SIG-M5 treated with dmso at 0.1 percent for 504 hours (cell line): Measurements from ENCODE around the gene POT1.

ENCODE experiments used
- DNase-seq: peaks from one replicate; lab custom pipeline; 2025; ENCODE audit not compliant: unreplicated experiment; lab: John Stamatoyannopoulos, UW

The POT1 gene

DNA sequence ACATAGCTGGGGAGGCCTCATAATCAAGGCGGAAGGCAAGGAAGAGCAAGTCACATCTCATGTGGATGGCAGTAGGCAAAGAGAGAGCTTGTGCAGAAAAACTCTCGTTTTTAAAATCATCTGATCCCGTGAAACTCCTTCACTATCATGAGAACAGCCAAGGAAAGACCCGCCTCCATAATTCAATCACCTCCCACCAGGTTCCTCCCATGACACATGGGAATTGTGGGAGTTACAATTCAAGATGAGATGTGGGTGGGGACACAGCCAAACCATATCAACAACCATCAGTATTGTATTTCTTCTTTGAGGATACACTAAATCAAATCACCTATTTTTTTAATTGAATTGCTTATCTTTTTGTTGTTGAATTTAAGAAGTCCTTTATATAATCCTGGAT lies 16.7 kb downstream of the POT1 start:
- no peak for DNase-seq

DNA sequence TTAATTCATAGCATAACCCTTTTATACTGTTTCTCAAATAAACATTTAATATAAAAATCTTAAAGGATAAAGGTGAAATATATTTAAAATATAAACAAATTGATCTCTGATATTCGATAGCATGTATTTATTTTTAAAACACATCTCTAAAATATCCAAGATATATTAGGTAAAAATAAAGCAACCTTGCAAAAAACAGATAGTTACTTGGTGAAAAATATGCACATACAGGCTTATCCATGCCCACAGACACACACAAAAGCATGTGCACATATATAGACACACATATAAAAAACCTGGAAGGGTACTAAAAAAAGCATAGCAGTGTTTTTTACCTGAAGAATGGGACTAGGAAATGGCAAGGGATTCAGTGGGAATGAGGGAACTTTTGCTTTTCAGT lies 19.8 kb downstream of the POT1 start:
- no peak for DNase-seq

DNA sequence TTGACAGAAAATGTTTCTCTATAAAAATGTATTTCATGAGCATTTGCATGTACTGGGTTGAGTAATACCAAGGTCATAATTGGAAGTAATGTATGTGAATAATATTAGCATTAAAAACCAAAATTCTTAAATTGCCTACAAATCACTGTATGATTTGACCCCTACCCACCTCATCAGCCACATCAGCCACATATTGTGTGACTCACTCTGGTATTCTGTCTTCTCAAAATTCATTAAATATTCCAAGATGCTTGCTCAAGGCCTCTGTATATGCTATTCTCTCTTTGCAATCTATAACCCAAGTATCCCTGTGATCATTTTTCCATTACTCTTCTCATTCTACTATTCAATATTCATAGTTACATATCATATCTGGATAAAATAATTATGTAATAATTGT lies 21.4 kb downstream of the POT1 start:
- no peak for DNase-seq

DNA sequence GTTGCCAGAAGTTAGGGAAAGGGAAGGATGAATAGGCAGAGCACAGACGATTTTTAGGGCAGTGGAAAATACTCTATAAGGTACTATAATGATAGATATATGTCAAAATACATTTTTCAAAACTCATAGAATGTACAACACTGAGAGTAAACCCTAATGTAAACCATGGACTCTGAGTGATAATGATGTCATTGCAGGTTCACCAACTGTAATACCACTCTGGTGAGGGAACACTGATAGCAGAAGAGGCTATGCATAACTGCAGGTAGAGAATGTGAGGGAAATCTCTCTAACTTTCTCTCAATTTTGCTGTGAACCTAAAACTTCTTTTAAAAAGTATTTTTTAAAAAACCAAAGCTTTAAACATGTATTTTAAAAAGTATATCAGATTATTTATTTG lies 22.1 kb downstream of the POT1 start:
- DNase-seq, result no peak

DNA sequence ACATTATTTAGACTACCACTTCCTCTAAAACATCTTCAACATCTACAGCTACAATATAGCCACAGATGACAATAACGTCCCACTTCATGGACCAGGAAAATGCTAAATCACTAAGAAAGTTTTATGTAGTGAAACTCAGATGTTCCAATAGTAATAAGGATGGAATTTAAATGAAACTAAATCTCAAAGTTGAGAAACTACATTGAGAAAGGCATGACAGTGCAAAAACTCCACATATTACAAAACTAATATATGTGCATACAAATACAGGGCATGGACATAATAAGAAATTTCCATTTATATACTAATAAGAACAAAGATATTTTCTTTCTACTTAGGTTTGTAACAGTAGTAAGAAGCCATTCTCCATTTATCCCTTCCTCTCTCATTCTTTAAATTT lies 31.1 kb downstream of the POT1 start:
- no peak for DNase-seq

DNA sequence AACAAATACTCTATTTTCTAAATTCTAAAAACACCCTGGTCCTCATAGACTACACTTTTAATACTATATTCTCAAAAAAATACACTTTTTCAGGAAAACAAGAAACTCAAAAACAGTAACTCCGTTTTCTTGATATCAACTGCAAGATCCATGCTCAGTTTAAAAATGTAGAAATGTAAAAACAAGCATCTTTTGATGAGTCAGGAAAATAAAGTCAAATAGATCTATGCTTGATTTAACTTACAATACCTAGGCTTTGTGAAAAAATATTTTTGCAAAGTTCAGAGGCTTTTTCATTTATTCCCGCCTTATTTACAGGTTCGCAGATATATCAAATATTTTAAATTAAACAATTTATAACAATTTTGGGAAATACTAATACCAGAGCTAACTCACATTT lies 33.6 kb downstream of the POT1 start:
- no peak for DNase-seq

DNA sequence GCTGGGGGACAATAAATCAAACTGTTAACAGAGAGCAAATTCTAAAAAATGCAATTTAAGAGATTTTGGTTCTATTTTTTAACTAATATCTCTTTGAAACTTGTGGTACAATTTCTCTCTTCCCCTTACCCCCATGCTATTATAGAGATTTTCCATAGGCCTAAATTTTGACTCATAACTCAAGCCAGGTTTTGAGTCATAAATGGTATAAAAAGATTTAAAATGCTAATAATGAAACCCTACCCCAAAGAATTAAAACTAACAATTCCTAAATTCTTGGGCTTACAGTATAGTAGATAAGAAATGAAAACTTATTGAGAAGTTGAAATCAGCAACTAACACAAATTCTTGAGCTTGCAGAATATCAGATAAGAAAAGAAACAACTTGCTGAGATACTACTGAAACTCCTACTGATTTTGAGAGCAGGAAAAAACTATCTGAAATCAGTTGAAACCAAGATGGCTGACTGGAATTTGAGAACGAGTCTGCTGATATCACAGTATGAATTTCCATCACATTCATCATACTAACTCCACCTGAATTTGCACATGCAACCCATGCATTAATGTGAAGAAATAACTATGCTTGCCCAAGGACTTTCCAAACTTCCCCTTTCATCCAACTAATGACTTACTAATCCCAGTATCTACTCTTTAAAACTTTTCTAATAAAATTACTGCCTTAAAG lies 36.3 kb downstream of the POT1 start:
- DNase-seq, result no peak

DNA sequence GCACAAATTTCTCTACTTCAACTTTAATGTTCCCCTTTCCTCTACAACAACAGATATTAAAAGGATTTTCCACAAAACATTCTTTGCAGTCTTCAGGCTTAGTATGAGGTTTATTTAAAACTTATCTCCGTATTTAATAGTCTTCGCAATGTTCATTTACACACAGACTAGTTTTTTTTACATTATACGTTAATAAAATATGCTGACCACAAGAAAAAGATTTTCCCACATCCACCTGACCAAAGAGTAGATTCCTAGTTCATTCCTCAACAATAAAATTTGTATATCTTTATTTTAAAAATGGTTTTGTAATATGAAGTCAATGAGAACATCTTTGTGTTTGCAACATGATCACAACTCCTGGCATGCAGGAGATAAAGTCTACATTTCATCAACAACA lies 42.4 kb downstream of the POT1 start:
- DNase-seq, result no peak

DNA sequence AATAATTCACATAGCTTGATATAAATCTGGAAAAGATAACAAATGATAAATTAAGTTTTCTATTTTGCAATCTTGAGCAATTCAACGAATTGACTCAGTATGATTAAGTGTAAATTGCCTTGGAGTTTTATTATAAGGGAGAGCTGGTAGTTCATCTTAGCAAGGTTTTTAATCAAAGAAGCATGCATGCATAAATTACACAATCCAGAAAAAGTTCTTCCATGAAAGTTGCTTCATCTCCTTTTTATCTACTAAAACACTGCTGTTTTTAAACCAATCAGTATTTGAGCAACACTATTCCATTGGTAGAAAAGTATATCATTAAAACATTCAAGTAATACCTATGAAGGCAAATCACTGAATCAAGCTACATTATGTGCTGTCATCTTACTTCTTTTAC lies 47.6 kb downstream of the POT1 start:
- no peak for DNase-seq

DNA sequence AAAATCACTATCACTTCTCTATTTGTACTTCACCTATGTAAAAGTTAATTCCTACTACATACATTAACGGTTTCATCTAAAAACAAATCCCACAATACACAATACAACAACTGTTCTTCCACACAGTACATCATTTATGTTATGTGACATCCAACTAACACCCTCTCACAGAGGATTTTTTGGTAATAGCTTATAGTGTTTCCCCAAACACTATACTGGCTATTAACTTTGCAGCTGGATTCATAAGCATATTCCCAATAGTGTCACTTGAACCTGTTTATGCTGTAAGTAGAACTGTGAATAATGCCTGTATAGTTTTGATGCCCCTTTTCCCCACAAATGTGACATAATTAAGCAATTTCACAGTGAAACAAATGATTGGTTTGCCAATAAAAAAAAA lies 49.9 kb downstream of the POT1 start:
- no peak for DNase-seq

DNA sequence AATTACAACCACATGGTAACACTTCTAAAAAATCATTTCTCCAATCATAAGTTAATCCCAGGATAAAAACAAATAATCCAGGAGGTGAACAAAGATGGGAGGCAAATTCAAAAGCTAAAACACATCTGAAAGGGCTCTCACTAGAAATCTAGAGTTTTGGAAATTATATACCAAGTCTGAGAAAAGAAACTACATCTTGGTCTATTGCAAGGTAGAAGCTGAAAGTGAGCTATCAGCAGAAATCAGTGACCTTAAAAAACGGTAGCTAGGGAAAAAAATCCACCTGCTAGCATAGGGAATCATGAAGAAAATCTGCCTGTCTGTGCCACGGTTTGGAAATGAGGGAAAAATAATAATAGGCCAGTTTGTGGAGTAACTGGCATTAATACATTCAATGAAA lies 50.5 kb downstream of the POT1 start:
- DNase-seq, result no peak

DNA sequence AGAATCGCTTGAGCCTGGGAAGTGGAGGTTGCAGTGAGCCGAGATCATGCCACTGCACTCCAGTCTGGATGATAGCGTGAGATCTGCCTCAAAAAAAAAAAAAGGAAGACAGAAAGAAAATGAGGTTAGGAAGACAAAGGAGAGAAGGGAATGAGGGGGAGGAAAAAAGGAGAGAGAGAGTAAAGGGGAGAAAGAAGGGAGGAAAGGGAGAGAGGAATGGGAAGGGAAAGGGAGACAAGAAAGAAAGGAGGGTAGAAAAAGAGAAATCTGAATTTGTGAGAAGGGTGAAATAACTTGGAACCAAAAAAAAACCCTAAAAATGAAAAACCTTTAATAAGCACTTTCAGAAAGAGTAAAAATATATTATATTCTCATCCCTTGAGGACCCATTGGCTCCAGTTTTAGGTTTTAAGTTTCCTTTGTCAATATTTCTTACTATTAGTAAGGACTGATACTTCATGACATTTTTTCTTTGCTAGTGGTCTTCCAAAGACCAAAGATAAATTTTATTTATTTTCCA lies 54.9 kb downstream of the POT1 start:
- no peak for DNase-seq

DNA sequence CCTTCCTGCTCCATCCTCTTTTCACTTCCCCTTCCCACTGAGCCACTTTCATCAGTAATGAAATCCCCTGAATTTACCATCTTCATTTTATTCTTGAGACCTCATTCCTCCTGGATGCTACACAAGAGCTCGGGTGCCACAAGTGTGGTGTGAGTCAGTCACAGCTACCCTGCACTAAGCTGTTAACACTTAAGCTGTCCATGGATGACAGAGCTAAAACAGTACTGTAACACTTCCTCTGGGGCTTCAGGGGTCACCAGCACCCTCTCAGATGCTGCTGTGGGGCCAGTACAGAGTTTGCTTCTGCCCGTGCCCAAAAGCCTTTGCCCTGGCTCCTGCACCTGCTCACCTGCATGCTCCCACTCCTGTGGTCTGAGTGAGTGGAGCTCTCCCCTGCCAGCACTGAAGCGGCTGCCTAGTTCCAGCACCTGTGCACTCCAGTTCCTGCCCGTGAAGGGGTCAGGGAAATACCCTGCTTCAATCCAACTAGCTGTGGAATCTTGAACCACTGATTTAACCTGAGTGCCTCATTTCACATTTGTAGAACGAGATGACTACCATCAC lies 71.9 kb downstream of the POT1 start:
- no peak for DNase-seq

DNA sequence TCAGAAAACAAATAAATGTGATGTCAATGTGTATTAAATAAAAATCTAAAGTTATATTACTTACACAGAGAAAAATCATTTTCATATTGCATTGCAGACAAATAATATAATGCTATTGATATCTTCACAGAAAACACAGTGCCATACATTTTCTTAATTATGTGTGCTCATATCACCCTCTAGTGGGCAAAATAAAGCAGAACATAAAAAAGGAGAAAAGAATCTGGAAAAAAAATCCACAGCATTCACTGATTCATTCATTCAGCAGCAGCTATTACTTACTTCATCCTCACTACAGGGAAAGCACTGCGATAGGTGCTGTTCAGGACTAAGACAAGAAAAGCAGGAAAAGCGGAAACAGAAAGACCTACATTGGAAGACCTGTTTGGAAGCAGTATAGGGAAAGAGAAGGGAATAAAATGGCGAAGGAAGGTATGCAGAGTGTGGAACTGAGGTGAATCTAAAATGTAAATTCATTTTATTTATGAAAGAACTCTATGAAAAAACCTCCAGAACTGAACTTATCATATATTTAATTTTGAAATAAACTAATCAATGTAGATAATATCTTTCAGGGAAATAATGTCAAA lies 73.2 kb downstream of the POT1 start:
- peak; percentile 5 for DNase-seq

DNA sequence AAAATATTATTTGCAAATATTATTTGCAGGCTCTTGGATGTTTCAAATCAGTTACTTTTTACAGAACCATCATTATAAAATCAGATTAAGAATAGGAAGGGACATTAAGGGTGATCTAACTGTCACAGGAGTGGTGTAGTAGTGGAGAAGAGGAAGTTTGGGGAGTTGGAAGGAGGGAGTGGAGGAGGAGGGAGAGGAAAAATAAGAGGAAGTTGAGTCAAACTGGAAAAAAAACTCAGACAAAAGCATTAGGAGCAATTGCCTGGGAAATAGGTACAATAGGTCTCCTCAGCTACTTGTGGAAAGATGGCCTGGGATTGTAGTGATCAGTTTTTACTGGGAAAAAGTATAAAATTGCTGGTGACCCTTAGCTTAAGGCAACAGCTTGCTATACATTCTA lies 86.3 kb downstream of the POT1 start:
- peak; percentile 0 for DNase-seq

DNA sequence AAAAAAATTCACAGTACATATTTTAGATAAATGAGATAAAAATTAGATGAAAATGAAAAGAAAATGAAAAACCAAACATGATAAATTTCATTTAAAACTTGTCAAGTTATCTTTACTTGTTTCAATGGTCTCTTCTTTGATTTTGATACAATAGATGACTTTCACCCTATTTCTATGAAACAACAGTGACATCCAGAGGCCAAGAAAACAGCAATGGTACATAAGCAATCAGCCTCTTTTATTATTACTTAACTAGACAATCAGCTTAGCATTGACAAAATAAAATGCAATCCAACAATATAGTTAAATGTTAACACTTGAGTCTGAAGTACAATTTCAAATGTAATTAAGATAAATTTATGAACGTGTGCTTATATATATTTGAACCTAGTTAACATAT lies 89.2 kb downstream of the POT1 start:
- DNase-seq, result peak; percentile 1

DNA sequence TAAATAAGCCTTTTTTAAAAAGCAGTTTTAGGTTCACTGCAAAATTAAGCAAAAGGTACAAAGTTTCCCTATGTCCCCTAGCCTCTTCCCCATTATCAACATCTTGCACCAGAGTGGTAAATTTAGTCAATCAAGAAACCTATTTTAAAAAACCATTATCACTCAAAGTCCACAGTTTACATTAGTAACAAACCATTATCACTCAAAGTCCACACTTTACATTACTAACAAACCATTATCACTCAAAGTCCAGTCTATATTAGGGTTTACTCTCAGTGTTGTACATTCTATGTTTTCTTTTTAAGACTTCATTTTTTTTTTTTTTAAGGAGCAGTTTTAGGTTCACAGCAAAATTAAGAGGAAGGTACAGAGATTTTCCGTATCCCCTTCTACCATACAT lies 89.9 kb downstream of the POT1 start:
- no peak for DNase-seq

DNA sequence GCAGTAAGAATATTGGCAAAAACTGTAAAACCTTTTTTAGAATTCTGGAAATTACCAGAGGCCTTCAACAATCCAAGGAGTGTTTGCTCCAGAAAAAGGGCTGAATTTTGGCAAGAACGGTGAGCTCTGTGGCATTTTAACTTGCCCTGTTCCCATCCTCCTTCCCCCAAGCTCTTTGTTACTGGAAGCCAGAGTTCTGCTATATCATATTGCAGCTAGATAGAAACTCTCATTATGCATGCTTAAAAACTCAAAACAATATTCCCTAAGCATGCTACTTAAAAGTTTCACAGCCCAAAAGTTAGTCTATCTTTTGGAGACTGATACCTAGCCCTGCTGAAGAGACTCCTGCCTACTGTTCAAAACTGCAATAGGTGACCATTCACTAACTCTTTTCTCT lies 93.5 kb downstream of the POT1 start:
- DNase-seq, result no peak

DNA sequence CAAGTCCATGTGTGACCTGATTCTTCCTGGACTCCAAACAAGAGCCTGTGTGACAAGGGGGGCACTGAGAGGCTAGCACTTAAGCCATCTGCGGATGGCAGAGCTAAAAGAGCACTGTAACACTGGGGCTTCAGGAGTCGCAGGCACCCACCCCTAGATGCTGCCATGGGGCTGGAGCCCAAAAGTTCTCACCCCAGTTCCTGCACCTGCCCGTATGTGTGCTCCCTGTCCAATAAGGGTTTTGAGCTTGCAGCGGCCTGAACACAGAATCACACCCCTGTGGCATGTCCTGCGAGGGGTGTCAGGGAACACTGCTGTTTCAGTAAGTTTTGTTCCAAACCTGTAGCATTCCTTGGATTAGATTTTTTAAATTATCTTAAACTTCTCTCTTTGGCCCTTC lies 110.8 kb downstream of the POT1 start:
- DNase-seq, result no peak

DNA sequence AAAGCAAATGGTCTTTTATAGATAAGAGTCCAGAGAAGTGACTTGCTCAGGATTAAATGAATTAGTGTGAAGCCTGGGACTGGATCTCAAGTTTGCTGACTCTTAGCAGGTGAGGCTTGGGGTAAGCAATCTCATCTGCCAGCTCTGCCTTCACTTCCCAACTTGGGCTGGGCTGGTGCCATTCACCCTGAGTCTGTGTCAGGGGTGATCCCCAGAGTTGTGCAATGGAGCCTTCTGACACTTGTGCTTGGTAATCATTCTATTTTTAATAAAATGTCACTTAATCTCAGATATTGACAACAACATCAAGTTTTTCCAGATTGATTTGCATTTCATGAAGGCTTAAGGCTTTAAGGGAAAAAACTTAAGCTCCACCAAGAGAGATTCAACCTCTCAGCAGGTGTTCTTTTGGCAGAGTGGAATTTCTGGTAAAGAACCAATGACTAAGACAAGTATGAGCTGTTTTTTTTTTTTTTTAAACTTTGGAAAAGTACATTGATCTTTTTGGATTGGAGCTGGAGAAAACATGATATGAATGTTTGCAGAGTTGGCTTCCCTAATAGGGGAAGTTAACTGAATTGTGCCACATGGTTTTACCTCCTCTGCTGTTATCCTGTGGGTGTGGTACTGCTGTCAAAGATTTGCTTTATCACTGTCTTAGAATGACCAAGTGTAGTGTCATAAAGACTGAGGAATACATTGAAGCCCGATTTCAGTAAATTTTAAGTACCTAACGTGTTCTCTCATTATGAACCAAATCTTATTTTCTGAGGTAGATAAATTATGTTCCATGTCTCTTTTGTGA lies 115.4 kb downstream of the POT1 start:
- no peak for DNase-seq

DNA sequence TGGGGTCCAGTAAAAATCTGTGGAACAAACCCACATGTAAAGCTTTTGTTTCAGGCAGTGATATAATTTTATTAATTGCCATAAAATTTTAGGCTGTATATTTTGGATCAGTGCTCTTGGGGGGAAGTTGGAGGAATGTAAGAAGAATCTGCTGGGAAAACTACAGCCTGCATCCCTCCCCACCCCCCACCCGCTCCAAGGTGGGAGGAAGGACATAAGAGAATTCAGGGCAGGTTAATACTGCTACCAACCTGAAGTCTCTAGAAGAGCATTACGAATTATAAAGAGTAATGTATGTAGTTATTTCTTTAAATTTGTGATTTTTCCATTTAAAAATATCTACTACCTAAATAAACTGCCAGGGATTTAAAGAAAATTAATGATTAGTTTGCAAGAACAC lies 116.9 kb downstream of the POT1 start:
- DNase-seq, result no peak

DNA sequence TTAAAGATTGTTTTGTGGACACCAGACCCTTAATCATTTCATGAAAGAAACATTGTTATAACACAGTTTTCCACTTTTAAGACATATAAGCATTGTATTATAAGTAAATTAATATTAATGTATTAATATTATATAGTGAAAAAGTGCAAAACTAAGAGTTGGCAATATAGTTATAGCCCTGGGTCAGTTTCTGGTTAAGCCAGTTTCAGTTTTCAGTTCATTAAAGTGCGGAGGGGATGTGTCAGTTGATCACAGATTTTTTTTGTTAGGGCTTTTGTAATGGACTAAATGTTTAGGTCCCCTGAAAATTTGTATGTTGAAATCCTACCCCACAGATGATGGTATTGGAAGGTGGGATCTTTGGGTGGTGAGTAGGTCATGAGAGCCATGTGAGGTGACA lies 118.3 kb downstream of the POT1 start:
- DNase-seq, result no peak
